NOMO-1 treated with dmso at 0.1 percent for 144 hours (cell line): ENCODE measurements around the gene STK33.

Source experiments
- DNase-seq: peaks from one replicate; lab custom pipeline; 2025; ENCODE audit not compliant: unreplicated experiment; lab: John Stamatoyannopoulos, UW

The STK33 gene

GRCh38 chr11:8442301-8442700 is 151.7 kb downstream of the STK33 start:
- DNase-seq = peak; percentile 1

- no peak for DNase-seq
Observed at GRCh38 chr11:8440649-8441048, 153.4 kb downstream of the STK33 start.

GRCh38 chr11:8429483-8429882 is 164.5 kb downstream of the STK33 start:
- no peak for DNase-seq

GRCh38 chr11:8426076-8426475 is 168.0 kb downstream of the STK33 start:
- DNase-seq = no peak

GRCh38 chr11:8415195-8415594 is 178.8 kb downstream of the STK33 start:
- no peak for DNase-seq

- no peak for DNase-seq
Observed at GRCh38 chr11:8408151-8408941, 185.7 kb downstream of the STK33 start.

- no peak for DNase-seq
Observed at GRCh38 chr11:8403310-8403709, 190.7 kb downstream of the STK33 start.

GRCh38 chr11:8392886-8393285 is 201.1 kb downstream of the STK33 start:
- DNase-seq = no peak

- DNase-seq = no peak
Observed at GRCh38 chr11:8392166-8392565, 201.9 kb downstream of the STK33 start.

GRCh38 chr11:8390851-8391612 is 203.0 kb downstream of the STK33 start:
- DNase-seq = no peak

GRCh38 chr11:8389029-8389996 is 204.7 kb downstream of the STK33 start:
- no peak for DNase-seq

GRCh38 chr11:8387693-8388092 is 206.3 kb downstream of the STK33 start:
- no peak for DNase-seq

- DNase-seq = no peak
Observed at GRCh38 chr11:8387141-8387540, 206.9 kb downstream of the STK33 start.

- DNase-seq = no peak
Observed at GRCh38 chr11:8386134-8386864, 207.7 kb downstream of the STK33 start.

GRCh38 chr11:8384199-8384821 is 209.7 kb downstream of the STK33 start:
- no peak for DNase-seq

GRCh38 chr11:8383627-8384026 is 210.4 kb downstream of the STK33 start:
- DNase-seq = no peak

- no peak for DNase-seq
Observed at GRCh38 chr11:8383227-8383626, 210.8 kb downstream of the STK33 start.

- DNase-seq = no peak
Observed at GRCh38 chr11:8382436-8383053, 211.5 kb downstream of the STK33 start.

GRCh38 chr11:8381871-8382396 is 212.1 kb downstream of the STK33 start:
- no peak for DNase-seq
